Mesendoderm (in vitro differentiated cells): ENCODE data around the gene NCF2.

Experiments used
- DNase-seq: peaks from one replicate; pipeline ENCODE4 v3.0.0; 2013
- H2AK5ac ChIP-seq: 2 replicates; pipeline ENCODE4 v1.6.1; 2013; ENCODE audit warnings: low read length, inconsistent platforms
- H2BK120ac ChIP-seq: 2 replicates; pipeline ENCODE4 v1.6.1; 2013; ENCODE audit warnings: low read depth, mild to moderate bottlenecking, low read length, moderate library complexity, mixed read lengths
- H2BK15ac ChIP-seq: replicated peaks from 2 replicates; pipeline ENCODE4 v1.6.1; 2013; ENCODE audit warnings: low read depth, mild to moderate bottlenecking, moderate library complexity
- H2BK5ac ChIP-seq: 2 replicates; pipeline ENCODE4 v1.6.1; 2013; ENCODE audit warnings: low read length, inconsistent platforms
- H3K18ac ChIP-seq: 2 replicates; pipeline ENCODE4 v1.6.1; 2013; ENCODE audit warnings: mild to moderate bottlenecking, low read length, mixed read lengths
- H3K23ac ChIP-seq: one replicate; pipeline ENCODE4 v1.6.1; 2013; ENCODE audit warnings: low read length
- H3K27ac ChIP-seq: 2 replicates; pipeline ENCODE4 v1.5.1; 2013; ENCODE audit warnings: low read depth, mild to moderate bottlenecking, inconsistent platforms, low read length, moderate library complexity
- H3K27me3 ChIP-seq: 2 replicates; pipeline ENCODE4 v1.6.1; 2013; ENCODE audit warnings: low read length, control low read depth, mild to moderate bottlenecking, inconsistent platforms; ENCODE audit not compliant: insufficient read depth, poor library complexity
- H3K36me3 ChIP-seq: 2 replicates; pipeline ENCODE4 v1.6.1; 2013; ENCODE audit warnings: low read length, inconsistent platforms; ENCODE audit not compliant: control insufficient read depth, insufficient read depth
- H3K4ac ChIP-seq: one replicate; pipeline ENCODE4 v1.6.1; 2013; ENCODE audit warnings: low read depth, mild to moderate bottlenecking, low read length, moderate library complexity
- H3K4me1 ChIP-seq: 2 replicates; pipeline ENCODE4 v1.6.1; 2013; ENCODE audit warnings: low read depth, low read length, inconsistent platforms; ENCODE audit not compliant: control insufficient read depth
- H3K4me2 ChIP-seq: 2 replicates; pipeline ENCODE4 v1.6.1; 2013; ENCODE audit warnings: low read length
- H3K4me3 ChIP-seq: 2 replicates; pipeline ENCODE4 v1.5.1; 2013; ENCODE audit warnings: mild to moderate bottlenecking, low read length
- H3K56ac ChIP-seq: one replicate; pipeline ENCODE4 v1.6.1; 2013; ENCODE audit warnings: low read length
- H3K79me1 ChIP-seq: 2 replicates; pipeline ENCODE4 v1.6.1; 2013; ENCODE audit warnings: low read length, inconsistent platforms
- H3K79me2 ChIP-seq: 2 replicates; pipeline ENCODE4 v1.6.1; 2013; ENCODE audit warnings: mild to moderate bottlenecking, low read length; ENCODE audit not compliant: control insufficient read depth, insufficient read depth
- H3K9ac ChIP-seq: 2 replicates; pipeline ENCODE4 v1.6.1; 2013; ENCODE audit warnings: low read length, inconsistent platforms
- H4K5ac ChIP-seq: one replicate; pipeline ENCODE4 v1.6.1; 2013; ENCODE audit warnings: low read length
- H4K8ac ChIP-seq: one replicate; pipeline ENCODE4 v1.6.1; 2013; ENCODE audit warnings: low read depth, mild to moderate bottlenecking, control low read depth, low read length, moderate library complexity
- WGBS: extraction: QIAGEN DNeasy Blood & Tissue Kit; methylation state at CpG from one replicate; pipeline ENCODE4 v1.1.7; 2013; ENCODE audit warnings: low lambda C conversion rate, missing lambda C conversion rate; ENCODE audit not compliant: insufficient coverage; ENCODE audit errors: extremely low coverage; 5-methylcytosine and 5-hydroxymethylcytosine counted together

Gene NCF2

GRCh38 chr1:183586926-183587325, 3.3 kb downstream of the NCF2 start:
- DNase-seq, result no peak
- no CpG with 5 or more reads among the region's 8 CpGs for WGBS
- no peak overlapping the region for H3K27ac ChIP-seq
- no peaks in the 10 kb centered on the region for H3K36me3 ChIP-seq
- H3K27me3 ChIP-seq, result no peaks in the 10 kb centered on the region
- H2BK120ac ChIP-seq, result no peak overlapping the region
- no peaks in the 10 kb centered on the region for H3K4me1 ChIP-seq
- H3K79me1 ChIP-seq, result no peaks in the 10 kb centered on the region
- no peak overlapping the region for H2AK5ac ChIP-seq
- no peak overlapping the region for H2BK5ac ChIP-seq
- no peak overlapping the region for H3K9ac ChIP-seq
- H3K23ac ChIP-seq, result no peak overlapping the region
- no peak overlapping the region for H2BK15ac ChIP-seq
- H3K18ac ChIP-seq, result no peak overlapping the region
- H3K79me2 ChIP-seq, result no peaks in the 10 kb centered on the region
- H4K8ac ChIP-seq, result no peak overlapping the region
- H3K4ac ChIP-seq, result no peak overlapping the region
- no peak overlapping the region for H4K5ac ChIP-seq
- no peak overlapping the region for H3K56ac ChIP-seq
- no peak overlapping the region for H3K4me2 ChIP-seq
- no peak overlapping the region for H3K4me3 ChIP-seq

GRCh38 chr1:183586455-183586854, 3.8 kb downstream of the NCF2 start:
- Histone ChIP-seq H4K5ac (no peak overlapping the region), H3K36me3 (no peaks in the 10 kb centered on the region), H2BK120ac (no peak overlapping the region), H4K8ac (no peak overlapping the region), H3K4me1 (no peaks in the 10 kb centered on the region), H2AK5ac (no peak overlapping the region), H3K27me3 (no peaks in the 10 kb centered on the region), H3K4me3 (no peak overlapping the region), H2BK5ac (no peak overlapping the region), H3K9ac (no peak overlapping the region), H3K23ac (no peak overlapping the region), H3K4me2 (no peak overlapping the region), H3K18ac (no peak overlapping the region), H3K79me1 (no peaks in the 10 kb centered on the region), H3K56ac (no peak overlapping the region), H2BK15ac (no peak overlapping the region), H3K4ac (no peak overlapping the region), H3K79me2 (no peaks in the 10 kb centered on the region), H3K27ac (no peak overlapping the region)
- no CpG with 5 or more reads among the region's 1 CpG for WGBS
- DNase-seq, result no peak

GRCh38 chr1:183585038-183585437, 5.2 kb downstream of the NCF2 start:
- Histone ChIP-seq H3K9ac (no peak overlapping the region), H3K4me1 (no peaks in the 10 kb centered on the region), H2BK5ac (no peak overlapping the region), H2BK120ac (no peak overlapping the region), H3K27me3 (no peaks in the 10 kb centered on the region), H3K79me1 (no peaks in the 10 kb centered on the region), H3K56ac (no peak overlapping the region), H3K4ac (no peak overlapping the region), H3K79me2 (no peaks in the 10 kb centered on the region), H2AK5ac (no peak overlapping the region), H3K27ac (no peak overlapping the region), H3K4me2 (no peak overlapping the region), H3K18ac (no peak overlapping the region), H2BK15ac (no peak overlapping the region), H3K4me3 (no peak overlapping the region), H4K8ac (no peak overlapping the region), H4K5ac (no peak overlapping the region), H3K36me3 (no peaks in the 10 kb centered on the region), H3K23ac (no peak overlapping the region)
- DNase-seq, result no peak
- no CpG with 5 or more reads among the region's 6 CpGs for WGBS

- no CpG with 5 or more reads among the region's 5 CpGs for WGBS
- H3K36me3 ChIP-seq, result no peaks in the 10 kb centered on the region
- H3K79me1 ChIP-seq, result no peaks in the 10 kb centered on the region
- no peaks in the 10 kb centered on the region for H3K4me1 ChIP-seq
- no peak overlapping the region for H3K4ac ChIP-seq
- no peak overlapping the region for H4K8ac ChIP-seq
- no peak overlapping the region for H3K9ac ChIP-seq
- no peaks in the 10 kb centered on the region for H3K79me2 ChIP-seq
- H2BK120ac ChIP-seq, result no peak overlapping the region
- H3K23ac ChIP-seq, result no peak overlapping the region
- H2BK5ac ChIP-seq, result no peak overlapping the region
- no peak overlapping the region for H2AK5ac ChIP-seq
- no peak overlapping the region for H3K4me3 ChIP-seq
- H2BK15ac ChIP-seq, result no peak overlapping the region
- no peak overlapping the region for H3K27ac ChIP-seq
- no peaks in the 10 kb centered on the region for H3K27me3 ChIP-seq
- DNase-seq, result no peak
- H4K5ac ChIP-seq, result no peak overlapping the region
- H3K4me2 ChIP-seq, result no peak overlapping the region
- no peak overlapping the region for H3K56ac ChIP-seq
- H3K18ac ChIP-seq, result no peak overlapping the region
These were observed 6.1 kb downstream of the NCF2 start for GRCh38 chr1:183584147-183584546.

GRCh38 chr1:183583466-183583865, 6.8 kb downstream of the NCF2 start:
- no CpG with 5 or more reads among the region's 6 CpGs for WGBS
- Histone ChIP-seq H3K27ac (no peak overlapping the region), H2BK120ac (no peak overlapping the region)

GRCh38 chr1:183582021-183582713, 8.1 kb downstream of the NCF2 start:
- Histone ChIP-seq H3K27me3 (no peaks in the 10 kb centered on the region), H2BK5ac (no peak overlapping the region), H3K79me2 (no peaks in the 10 kb centered on the region), H3K18ac (no peak overlapping the region), H2BK120ac (no peak overlapping the region), H3K9ac (no peak overlapping the region), H3K56ac (no peak overlapping the region), H4K8ac (no peak overlapping the region), H3K23ac (no peak overlapping the region), H3K79me1 (no peaks in the 10 kb centered on the region), H3K36me3 (no peaks in the 10 kb centered on the region), H3K4me3 (no peak overlapping the region), H2AK5ac (no peak overlapping the region), H2BK15ac (no peak overlapping the region), H4K5ac (no peak overlapping the region), H3K4ac (no peak overlapping the region), H3K4me1 (no peaks in the 10 kb centered on the region), H3K4me2 (no peak overlapping the region), H3K27ac (no peak overlapping the region)
- WGBS, result no CpG with 5 or more reads among the region's 12 CpGs
- DNase-seq, result no peak

More at GRCh38 chr1:183583466-183583865, 6.8 kb downstream of the NCF2 start:
- no peaks in the 10 kb centered on the region for H3K36me3 ChIP-seq
- H4K8ac ChIP-seq, result no peak overlapping the region
- no peak for DNase-seq
- H3K4me3 ChIP-seq, result no peak overlapping the region
- no peak overlapping the region for H2BK5ac ChIP-seq
- H3K23ac ChIP-seq, result no peak overlapping the region
- no peak overlapping the region for H3K18ac ChIP-seq
- no peaks in the 10 kb centered on the region for H3K79me2 ChIP-seq
- no peak overlapping the region for H3K4me2 ChIP-seq
- no peaks in the 10 kb centered on the region for H3K79me1 ChIP-seq
- H3K4me1 ChIP-seq, result no peaks in the 10 kb centered on the region
- no peaks in the 10 kb centered on the region for H3K27me3 ChIP-seq
- H3K4ac ChIP-seq, result no peak overlapping the region
- H4K5ac ChIP-seq, result no peak overlapping the region
- H2AK5ac ChIP-seq, result no peak overlapping the region
- no peak overlapping the region for H3K56ac ChIP-seq
- no peak overlapping the region for H3K9ac ChIP-seq
- H2BK15ac ChIP-seq, result no peak overlapping the region
